BLaER1 (cell line): ENCODE data around the gene BCAP29.
"Not testable (repeated sequence)": the region's sequence is repeated elsewhere in the genome, so short reads cannot be mapped to it uniquely, and the experiment has no call there.

Experiments
- H3K27ac ChIP-seq: shearing (Covaris generic); formaldehyde crosslinking; 2 replicates; pipeline ENCODE4 v1.8.1; 2022
- H3K27me3 ChIP-seq: shearing (Covaris generic); formaldehyde crosslinking; 2 replicates; pipeline ENCODE4 v1.8.1; 2022
- H3K36me3 ChIP-seq: shearing (Covaris generic); formaldehyde crosslinking; 2 replicates; pipeline ENCODE4 v1.8.1; 2022
- H3K4me1 ChIP-seq: shearing (Covaris generic); formaldehyde crosslinking; 2 replicates; pipeline ENCODE4 v1.8.1; 2022
- H3K4me2 ChIP-seq: shearing (Covaris generic); formaldehyde crosslinking; 2 replicates; pipeline ENCODE4 v1.8.1; 2022
- H3K4me3 ChIP-seq: shearing (Covaris generic); formaldehyde crosslinking; 2 replicates; pipeline ENCODE4 v1.8.1; 2022
- H3K9ac ChIP-seq: shearing (Covaris generic); formaldehyde crosslinking; 2 replicates; pipeline ENCODE4 v1.8.1; 2022
- H3K9me3 ChIP-seq: shearing (Covaris generic); formaldehyde crosslinking; 2 replicates; pipeline ENCODE4 v1.8.1; 2022
- H4K20me1 ChIP-seq: shearing (Covaris generic); formaldehyde crosslinking; 2 replicates; pipeline ENCODE4 v1.8.1; 2022
- Cebpa-rat ChIP-seq: shearing (Covaris generic); IDR thresholded peaks from 2 replicates; pipeline ENCODE4 v1.8.1; 2022

Gene BCAP29

GRCh38 chr7:107632492-107632865 is 52.4 kb downstream of the BCAP29 start:
- Histone ChIP-seq H3K4me2 (no peak overlapping the region), H3K4me1 (no peaks in the 10 kb centered on the region), H3K4me3 (no peak overlapping the region), H3K9ac (no peak overlapping the region), H3K9me3 (no peaks in the 10 kb centered on the region), H3K36me3 (no peaks in the 10 kb centered on the region), H3K27me3 (no peaks in the 10 kb centered on the region), H3K27ac (no peak overlapping the region), H4K20me1 (no peaks in the 10 kb centered on the region)
- TF ChIP-seq Cebpa-rat: no peak

DNA sequence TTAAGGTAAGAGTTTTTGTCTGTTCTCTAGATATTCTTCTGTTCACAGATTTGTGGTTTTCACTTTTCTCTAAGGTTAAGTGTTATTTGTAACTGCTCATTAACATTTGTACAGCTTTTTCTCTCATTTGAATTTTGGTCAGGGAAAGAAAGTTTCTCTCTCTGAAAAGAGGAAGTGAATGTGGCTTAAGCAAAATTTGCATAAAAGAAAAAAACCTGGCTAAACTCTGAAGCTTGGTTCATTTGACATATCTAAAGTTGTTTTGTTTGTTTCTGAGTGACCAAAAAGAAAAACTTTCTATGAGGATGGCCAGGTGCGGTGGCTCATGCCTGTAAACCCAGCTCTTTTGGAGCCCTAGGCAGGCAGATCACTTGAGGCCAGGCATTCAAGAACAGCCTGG is 58.5 kb downstream of the BCAP29 start:
- H3K4me3 ChIP-seq: no peak overlapping the region
- peaks cover 7% of the 10 kb centered on the region; the same call in 1 of the 2 replicates for H3K4me1 ChIP-seq
- no peak for TF ChIP-seq Cebpa-rat
- H4K20me1 ChIP-seq: no peaks in the 10 kb centered on the region
- no peaks in the 10 kb centered on the region for H3K9me3 ChIP-seq
- no peak overlapping the region for H3K9ac ChIP-seq
- no peak overlapping the region for H3K27ac ChIP-seq
- H3K4me2 ChIP-seq: peak overlapping the region; percentile 43; the same call in 1 of the 2 replicates
- H3K27me3 ChIP-seq: no peaks in the 10 kb centered on the region
- H3K36me3 ChIP-seq: no peaks in the 10 kb centered on the region

DNA sequence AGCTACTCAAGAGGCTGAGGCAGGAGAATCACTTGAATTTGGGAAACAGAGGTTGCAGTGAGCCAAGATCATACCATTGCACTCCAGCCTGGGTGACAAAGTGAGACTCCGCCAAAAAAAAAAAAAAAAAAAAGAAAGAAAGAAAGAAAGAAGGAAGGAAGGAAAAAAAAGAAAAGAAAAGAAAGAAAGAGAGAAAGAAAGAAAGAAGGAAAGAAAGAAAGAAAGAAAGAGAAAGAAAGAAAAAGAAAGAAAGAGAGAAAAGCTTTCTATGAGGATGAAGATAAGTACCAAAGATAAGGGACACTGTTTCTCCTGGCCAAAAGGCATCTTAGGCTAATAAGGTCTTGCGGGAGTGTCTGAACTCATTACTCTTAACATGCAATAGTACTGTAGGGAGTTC is 59.0 kb downstream of the BCAP29 start:
- H3K4me2 ChIP-seq: peak overlapping the region; percentile 43; the same call in 1 of the 2 replicates
- not testable (repeated sequence) for H3K27me3 ChIP-seq, H3K4me1 ChIP-seq, H3K9ac ChIP-seq, H3K27ac ChIP-seq, H3K36me3 ChIP-seq, H3K9me3 ChIP-seq, H3K4me3 ChIP-seq, H4K20me1 ChIP-seq

- Histone ChIP-seq H3K4me1 (peaks cover 7% of the 10 kb centered on the region; the same call in 1 of the 2 replicates), H3K9me3 (no peaks in the 10 kb centered on the region), H3K9ac (no peak overlapping the region), H3K27me3 (no peaks in the 10 kb centered on the region), H3K27ac (no peak overlapping the region), H4K20me1 (no peaks in the 10 kb centered on the region), H3K36me3 (no peaks in the 10 kb centered on the region), H3K4me3 (no peak overlapping the region), H3K4me2 (no peak overlapping the region)
- TF ChIP-seq Cebpa-rat: no peak
These were observed 61.6 kb downstream of the BCAP29 start for GRCh38 chr7:107641676-107642075.

- Histone ChIP-seq H3K4me2 (no peak overlapping the region), H3K4me3 (no peak overlapping the region), H4K20me1 (no peaks in the 10 kb centered on the region), H3K9ac (no peak overlapping the region), H3K27ac (no peak overlapping the region), H3K27me3 (no peaks in the 10 kb centered on the region), H3K4me1 (peaks cover 7% of the 10 kb centered on the region; the same call in 1 of the 2 replicates), H3K36me3 (no peaks in the 10 kb centered on the region), H3K9me3 (no peaks in the 10 kb centered on the region)
- no peak for TF ChIP-seq Cebpa-rat
These were observed 62.5 kb downstream of the BCAP29 start for GRCh38 chr7:107642501-107642900.

DNA sequence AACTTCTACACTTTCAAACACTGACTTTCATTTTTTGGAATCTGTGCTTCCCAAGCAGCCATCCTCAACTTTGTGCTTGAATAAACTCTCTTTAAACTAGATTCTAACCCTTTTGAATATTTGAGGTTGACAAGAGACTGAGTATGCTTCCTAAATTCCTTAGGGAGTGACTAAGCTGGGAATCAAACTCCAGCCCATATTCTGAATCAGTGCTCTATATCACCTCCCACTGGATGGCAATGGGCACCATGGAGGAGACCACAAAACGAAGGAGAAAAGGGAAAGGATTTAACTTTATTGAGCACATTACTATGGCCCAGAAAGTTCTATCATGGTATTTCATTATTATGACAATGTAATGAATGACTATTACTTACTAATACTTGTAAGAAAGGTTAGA is 63.4 kb downstream of the BCAP29 start:
- Histone ChIP-seq H3K4me3 (no peak overlapping the region), H3K9ac (no peak overlapping the region), H4K20me1 (no peaks in the 10 kb centered on the region), H3K27me3 (no peaks in the 10 kb centered on the region), H3K4me1 (peaks cover 5% of the 10 kb centered on the region; the same call in 1 of the 2 replicates), H3K27ac (no peak overlapping the region), H3K4me2 (no peak overlapping the region), H3K9me3 (no peaks in the 10 kb centered on the region), H3K36me3 (no peaks in the 10 kb centered on the region)
- no peak for TF ChIP-seq Cebpa-rat

- H3K4me3 ChIP-seq: no peak overlapping the region
- no peak for TF ChIP-seq Cebpa-rat
- peaks cover under 1% of the 10 kb centered on the region; the same call in 1 of the 2 replicates for H3K4me1 ChIP-seq
- H3K9me3 ChIP-seq: no peaks in the 10 kb centered on the region
- no peaks in the 10 kb centered on the region for H3K36me3 ChIP-seq
- H3K27me3 ChIP-seq: no peaks in the 10 kb centered on the region
- no peaks in the 10 kb centered on the region for H4K20me1 ChIP-seq
- H3K4me2 ChIP-seq: no peak overlapping the region
- no peak overlapping the region for H3K9ac ChIP-seq
- H3K27ac ChIP-seq: no peak overlapping the region
These were observed 63.9 kb downstream of the BCAP29 start for GRCh38 chr7:107643938-107644308.

- no peak for TF ChIP-seq Cebpa-rat
- H3K4me3 ChIP-seq: no peak overlapping the region
- no peak overlapping the region for H3K9ac ChIP-seq
- H3K4me1 ChIP-seq: no peaks in the 10 kb centered on the region
- no peaks in the 10 kb centered on the region for H3K9me3 ChIP-seq
- H4K20me1 ChIP-seq: no peaks in the 10 kb centered on the region
- H3K36me3 ChIP-seq: no peaks in the 10 kb centered on the region
- no peaks in the 10 kb centered on the region for H3K27me3 ChIP-seq
- no peak overlapping the region for H3K4me2 ChIP-seq
- no peak overlapping the region for H3K27ac ChIP-seq
These were observed 64.4 kb downstream of the BCAP29 start for GRCh38 chr7:107644309-107644974.

DNA sequence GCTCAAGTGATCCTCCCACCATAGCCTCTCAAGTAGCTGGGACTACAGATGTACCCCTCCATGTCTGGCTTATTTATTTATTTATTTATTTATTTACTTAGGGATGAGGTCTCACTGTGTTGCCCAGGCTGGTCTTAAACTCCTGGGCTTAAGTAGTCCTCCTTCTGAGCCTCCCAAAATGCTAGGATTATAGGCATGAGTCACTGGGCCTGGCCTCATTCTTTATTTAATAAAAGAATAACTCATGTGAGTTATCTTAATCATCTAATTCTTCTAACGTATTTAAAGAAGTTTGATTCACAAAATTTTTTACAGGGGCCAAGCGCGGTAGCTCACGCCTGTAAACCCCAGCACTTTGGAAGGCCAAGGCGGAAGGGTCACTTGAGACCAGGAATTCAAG is 72.6 kb downstream of the BCAP29 start:
- Histone ChIP-seq H4K20me1 (no peaks in the 10 kb centered on the region), H3K27ac (no peak overlapping the region), H3K27me3 (no peaks in the 10 kb centered on the region), H3K36me3 (no peaks in the 10 kb centered on the region), H3K4me3 (no peak overlapping the region), H3K9ac (no peak overlapping the region), H3K9me3 (peaks cover 9% of the 10 kb centered on the region), H3K4me2 (no peak overlapping the region), H3K4me1 (no peaks in the 10 kb centered on the region)
- TF ChIP-seq Cebpa-rat: no peak

DNA sequence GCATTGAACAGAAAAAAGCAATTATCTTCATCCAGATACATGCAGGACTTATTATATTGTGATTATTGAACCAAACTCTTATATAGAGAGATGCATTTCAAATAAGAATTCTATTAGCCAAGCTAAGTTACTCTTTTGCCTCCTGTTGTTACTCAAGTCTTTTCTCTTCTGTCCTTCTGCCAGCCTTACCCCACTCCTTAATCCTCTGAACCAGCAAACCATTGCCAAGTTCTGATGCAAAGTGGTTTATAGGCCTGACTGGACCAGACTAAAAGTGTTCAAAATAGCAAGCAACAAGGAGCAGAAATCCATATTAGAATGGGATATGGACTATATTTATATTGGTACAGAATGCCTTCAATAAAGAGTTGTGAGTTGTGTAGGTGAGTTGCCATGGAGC is 78.4 kb downstream of the BCAP29 start:
- H3K9ac ChIP-seq: no peak overlapping the region
- no peak overlapping the region for H3K4me2 ChIP-seq
- no peaks in the 10 kb centered on the region for H4K20me1 ChIP-seq
- H3K27ac ChIP-seq: no peak overlapping the region
- no peaks in the 10 kb centered on the region for H3K36me3 ChIP-seq
- no peaks in the 10 kb centered on the region for H3K27me3 ChIP-seq
- no peaks in the 10 kb centered on the region for H3K4me1 ChIP-seq
- no peak for TF ChIP-seq Cebpa-rat
- H3K9me3 ChIP-seq: peaks cover 21% of the 10 kb centered on the region
- H3K4me3 ChIP-seq: no peak overlapping the region

GRCh38 chr7:107659666-107660065 is 79.6 kb downstream of the BCAP29 start:
- no peak for TF ChIP-seq Cebpa-rat
- no peak overlapping the region for H3K9ac ChIP-seq
- H3K4me1 ChIP-seq: no peaks in the 10 kb centered on the region
- no peaks in the 10 kb centered on the region for H3K36me3 ChIP-seq
- peaks cover 21% of the 10 kb centered on the region for H3K9me3 ChIP-seq
- H3K27me3 ChIP-seq: no peaks in the 10 kb centered on the region
- no peak overlapping the region for H3K4me3 ChIP-seq
- no peaks in the 10 kb centered on the region for H4K20me1 ChIP-seq
- H3K4me2 ChIP-seq: no peak overlapping the region
- H3K27ac ChIP-seq: no peak overlapping the region
